ENCODE data around the gene RASD2.

DNA sequence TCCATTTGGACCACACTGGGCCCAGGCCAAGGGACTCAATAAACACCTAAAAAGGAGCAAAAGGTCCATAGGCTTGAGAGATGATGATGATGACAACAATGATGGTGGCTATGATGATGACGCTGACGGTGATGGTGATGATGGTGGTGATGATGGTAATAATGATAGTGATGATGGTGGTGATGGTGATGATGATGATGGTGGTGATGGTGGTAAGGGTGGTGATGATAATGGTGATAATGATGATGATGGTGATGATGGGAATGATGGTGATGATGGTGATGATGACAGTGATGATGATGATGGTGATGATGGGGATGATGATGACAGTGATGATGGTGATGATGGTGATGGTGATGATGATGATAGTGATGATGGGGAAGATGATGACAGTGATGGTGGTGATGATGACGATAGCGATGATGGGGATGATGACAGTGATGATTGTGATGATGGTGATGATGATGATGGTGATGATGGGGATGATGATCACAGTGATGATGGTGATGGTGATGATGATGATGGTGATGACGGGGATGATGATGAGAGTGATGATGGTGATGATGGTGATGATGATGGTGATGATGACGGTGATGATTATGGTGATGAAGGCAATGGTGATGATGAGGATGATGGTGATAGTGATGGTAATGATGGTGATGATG lies 7.1 kb upstream of the RASD2 start:
- TF ChIP-seq, protein P1, sequence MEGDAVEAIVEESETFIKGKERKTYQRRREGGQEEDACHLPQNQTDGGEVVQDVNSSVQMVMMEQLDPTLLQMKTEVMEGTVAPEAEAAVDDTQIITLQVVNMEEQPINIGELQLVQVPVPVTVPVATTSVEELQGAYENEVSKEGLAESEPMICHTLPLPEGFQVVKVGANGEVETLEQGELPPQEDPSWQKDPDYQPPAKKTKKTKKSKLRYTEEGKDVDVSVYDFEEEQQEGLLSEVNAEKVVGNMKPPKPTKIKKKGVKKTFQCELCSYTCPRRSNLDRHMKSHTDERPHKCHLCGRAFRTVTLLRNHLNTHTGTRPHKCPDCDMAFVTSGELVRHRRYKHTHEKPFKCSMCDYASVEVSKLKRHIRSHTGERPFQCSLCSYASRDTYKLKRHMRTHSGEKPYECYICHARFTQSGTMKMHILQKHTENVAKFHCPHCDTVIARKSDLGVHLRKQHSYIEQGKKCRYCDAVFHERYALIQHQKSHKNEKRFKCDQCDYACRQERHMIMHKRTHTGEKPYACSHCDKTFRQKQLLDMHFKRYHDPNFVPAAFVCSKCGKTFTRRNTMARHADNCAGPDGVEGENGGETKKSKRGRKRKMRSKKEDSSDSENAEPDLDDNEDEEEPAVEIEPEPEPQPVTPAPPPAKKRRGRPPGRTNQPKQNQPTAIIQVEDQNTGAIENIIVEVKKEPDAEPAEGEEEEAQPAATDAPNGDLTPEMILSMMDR (IDR thresholded peaks at IDR 0.05), result no peak
- no peak for TF ChIP-seq POLR2A (IDR thresholded peaks at IDR 0.05)
